Suprapubic skin (tissue), 4 donors: ENCODE data around the gene AHRR.

Experiments
- EP300 ChIP-seq: sonication (generic); formaldehyde crosslinking; IDR thresholded peaks from one replicate; pipeline ENCODE4 v1.6.1; 2017; ENCODE audit warnings: antibody characterized with exemption
- POLR2A ChIP-seq, 2 donors: fragments of 450-650 bp; IDR thresholded peaks; one replicate each; pipeline ENCODE4 v1.6.1; 2017; ENCODE audit warnings: antibody characterized with exemption in 2 of 2, mild to moderate bottlenecking in 2 of 2, moderate library complexity in 2 of 2
- POLR2AphosphoS5 ChIP-seq, 3 donors: sonication (generic); formaldehyde crosslinking; IDR thresholded peaks; one replicate each; pipeline ENCODE4 v1.6.1; 2017; ENCODE audit warnings: antibody characterized with exemption in 3 of 3
- TF ChIP-seq, protein P1 (sequence below), 2 donors: fragments of 200-600 bp in 1 of 2; fragments of 450-650 bp in 1 of 2; sonication (generic) in 1 of 2; IDR thresholded peaks; one replicate each; pipeline ENCODE4 v1.5.1; 2016 to 2019; ENCODE audit warnings: antibody characterized with exemption in 2 of 2, mild to moderate bottlenecking in 1 of 2, moderate library complexity in 1 of 2

GRCh38 chr5:472656-473550 lies 151.4 kb downstream of the AHRR start:
- TF ChIP-seq, protein P1, sequence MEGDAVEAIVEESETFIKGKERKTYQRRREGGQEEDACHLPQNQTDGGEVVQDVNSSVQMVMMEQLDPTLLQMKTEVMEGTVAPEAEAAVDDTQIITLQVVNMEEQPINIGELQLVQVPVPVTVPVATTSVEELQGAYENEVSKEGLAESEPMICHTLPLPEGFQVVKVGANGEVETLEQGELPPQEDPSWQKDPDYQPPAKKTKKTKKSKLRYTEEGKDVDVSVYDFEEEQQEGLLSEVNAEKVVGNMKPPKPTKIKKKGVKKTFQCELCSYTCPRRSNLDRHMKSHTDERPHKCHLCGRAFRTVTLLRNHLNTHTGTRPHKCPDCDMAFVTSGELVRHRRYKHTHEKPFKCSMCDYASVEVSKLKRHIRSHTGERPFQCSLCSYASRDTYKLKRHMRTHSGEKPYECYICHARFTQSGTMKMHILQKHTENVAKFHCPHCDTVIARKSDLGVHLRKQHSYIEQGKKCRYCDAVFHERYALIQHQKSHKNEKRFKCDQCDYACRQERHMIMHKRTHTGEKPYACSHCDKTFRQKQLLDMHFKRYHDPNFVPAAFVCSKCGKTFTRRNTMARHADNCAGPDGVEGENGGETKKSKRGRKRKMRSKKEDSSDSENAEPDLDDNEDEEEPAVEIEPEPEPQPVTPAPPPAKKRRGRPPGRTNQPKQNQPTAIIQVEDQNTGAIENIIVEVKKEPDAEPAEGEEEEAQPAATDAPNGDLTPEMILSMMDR (IDR thresholded peaks at IDR 0.05): no peak
- TF ChIP-seq POLR2AphosphoS5 (IDR thresholded peaks at IDR 0.05) (no peak), POLR2A (IDR thresholded peaks at IDR 0.05) (peak in 1 of 2 donors; percentile 11), EP300 (no peak)
